HepG2 (cell line): ENCODE measurements around the gene SLC6A6. TPM values are rescaled to one million over a fixed set of nuclear protein-coding genes. Genes with fewer than 3 reads are reported as not detected.

Experiments used
- AHDC1 ChIP-seq: sonication (generic); formaldehyde crosslinking; IDR thresholded peaks from 2 replicates; pipeline ENCODE4 v1.5.1; 2020; ENCODE audit warnings: mild to moderate bottlenecking, missing genetic modification reagents, borderline replicate concordance
- ARID4A ChIP-seq: sonication (generic); formaldehyde crosslinking; IDR thresholded peaks from 2 replicates; pipeline ENCODE4 v1.5.0; 2020; ENCODE audit warnings: mild to moderate bottlenecking, missing genetic modification reagents, borderline replicate concordance
- ARNT2 ChIP-seq: sonication (generic); formaldehyde crosslinking; IDR thresholded peaks from 2 replicates; pipeline ENCODE4 v1.8.0; 2022; ENCODE audit warnings: mild to moderate bottlenecking, low read depth, missing genetic modification reagents, moderate library complexity
- CREB3 ChIP-seq: sonication (generic); formaldehyde crosslinking; IDR thresholded peaks from 2 replicates; pipeline ENCODE4 v1.5.0; 2020; ENCODE audit warnings: missing genetic modification reagents
- HOXA9 ChIP-seq: sonication (generic); formaldehyde crosslinking; IDR thresholded peaks from 2 replicates; pipeline ENCODE4 v1.8.1; 2022; ENCODE audit warnings: missing genetic modification reagents, mild to moderate bottlenecking, moderate library complexity, borderline replicate concordance
- KLF6 ChIP-seq: IDR thresholded peaks from 2 replicates; pipeline ENCODE4 v1.8.0; 2016; ENCODE audit warnings: missing biosample characterization, missing genetic modification reagents
- MED1 ChIP-seq: sonication (generic); formaldehyde crosslinking; IDR thresholded peaks from 2 replicates; pipeline ENCODE4 v1.4.0; 2020; ENCODE audit warnings: missing genetic modification reagents
- PITX1 ChIP-seq: sonication (generic); formaldehyde crosslinking; IDR thresholded peaks from 2 replicates; pipeline ENCODE4 v1.5.1; 2020; ENCODE audit warnings: mild to moderate bottlenecking, missing genetic modification reagents
- SMARCE1 ChIP-seq: fragments of 450-650 bp; IDR thresholded peaks from 2 replicates; pipeline ENCODE4 v1.6.1; 2017; ENCODE audit warnings: borderline replicate concordance
- SPEN ChIP-seq: sonication (generic); formaldehyde crosslinking; IDR thresholded peaks from 2 replicates; pipeline ENCODE4 v1.5.1; 2020; ENCODE audit warnings: low read depth, mild to moderate bottlenecking, missing genetic modification reagents
- ZBTB26 ChIP-seq: IDR thresholded peaks from 2 replicates; pipeline ENCODE4 v1.6.1; 2016; ENCODE audit warnings: missing compliant biosample characterization, missing genetic modification reagents, borderline replicate concordance
- ZC3H4 ChIP-seq: sonication (generic); formaldehyde crosslinking; IDR thresholded peaks from 2 replicates; pipeline ENCODE4 v1.4.0; 2020; ENCODE audit warnings: missing genetic modification reagents, borderline replicate concordance
- ZMAT3 ChIP-seq: sonication (generic); formaldehyde crosslinking; conservative IDR thresholded peaks from 2 replicates; pipeline ENCODE4 v1.7.0; 2021; ENCODE audit warnings: missing genetic modification reagents
- ZNF724P ChIP-seq: sonication (generic); formaldehyde crosslinking; IDR thresholded peaks from 2 replicates; pipeline ENCODE4 v1.8.0; 2022; ENCODE audit warnings: missing genetic modification reagents, borderline replicate concordance
- ZNF790 ChIP-seq: sonication (generic); formaldehyde crosslinking; IDR thresholded peaks from 2 replicates; pipeline ENCODE4 v1.8.0; 2022; ENCODE audit warnings: missing genetic modification reagents, mild to moderate bottlenecking, borderline replicate concordance
- polyA plus RNA-seq, 8 experiments: library from polyadenylated mRNA; depleted of rRNA in 3 of 8; stranded (reverse) in 7 of 8; unstranded in 1 of 8; fragments of >200 nt; fragmentation: Illumina TruSeq in 4 of 8; extraction: Trizol in 4 of 8; gene quantifications; 2 replicates each; pipeline versions ENCODE4 v1.2.1 to v1.2.3, GENCODE V29; 2011 to 2016; ENCODE audit warnings: low read depth in 4 of 8, missing spikeins in 1 of 8, mixed read lengths in 1 of 8; ENCODE audit not compliant: insufficient read depth in 1 of 8
- total RNA-seq, 5 experiments: library from RNA; depleted of rRNA; stranded (reverse); fragments of >200 nt; fragmentation: Illumina TruSeq; extraction: Trizol; gene quantifications; 2 replicates each; pipeline ENCODE4 v1.2.3, GENCODE V29; 2016; ENCODE audit warnings: low read depth in 1 of 5

SLC6A6 gene
- total and polyA plus RNA-seq, 2 of the 13 experiments (the other 11 are each of a cell fraction or from before 2014, with no cell fraction given) = 14.1 to 20.7 TPM

- TF ChIP-seq ZBTB26 (CRISPR knock-in tag) (no peak), ARID4A (no peak; the same call in 1 of the 2 replicates), HOXA9 (CRISPR knock-in tag) (no peak), ZNF790 (CRISPR knock-in tag) (no peak), MED1 (CRISPR knock-in tag) (peak; percentile 39; the same call in 1 of the 2 replicates), ZC3H4 (CRISPR knock-in tag) (no peak), PITX1 (CRISPR knock-in tag) (0 out of 2 replicates have a peak, but pooled peaks have one; percentile 46), ZMAT3 (CRISPR knock-in tag) (no peak), ARNT2 (CRISPR knock-in tag) (no peak), KLF6 (CRISPR knock-in tag) (0 out of 2 replicates have a peak, but pooled peaks have one; percentile 36), CREB3 (CRISPR knock-in tag) (no peak), SMARCE1 (no peak), ZNF724P (no peak), SPEN (peak; percentile 23; the same call in 1 of the 2 replicates), AHDC1 (CRISPR knock-in tag) (peak; percentile 45; the same call in 1 of the 2 replicates)
Measured at GRCh38 chr3:14418296-14419250, 16.2 kb downstream of the SLC6A6 start (continued).
